ENCODE measurements around the gene PAIP2.
"Not testable (repeated sequence)": the region's sequence is repeated elsewhere in the genome, so short reads cannot be mapped to it uniquely, and the experiment has no call there.

Gene PAIP2

DNA sequence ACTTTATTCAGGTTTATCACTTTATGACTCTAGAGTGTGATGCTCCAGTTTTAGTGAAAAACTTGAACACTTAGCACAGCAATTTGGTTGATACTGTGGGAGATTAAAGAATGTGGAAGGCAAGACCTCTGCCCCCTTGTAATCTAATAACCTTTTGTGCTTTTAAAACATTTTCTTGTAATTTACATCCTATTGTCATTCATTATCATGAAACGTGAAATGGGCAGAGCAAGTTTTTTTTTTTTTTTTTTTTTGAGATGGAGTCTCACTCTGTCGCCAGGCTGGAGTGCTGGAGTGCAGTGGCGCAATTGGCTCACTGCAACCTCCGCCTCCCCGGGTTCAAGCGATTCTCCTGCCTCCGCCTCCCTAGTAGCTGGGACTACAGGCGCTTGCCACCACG lies 1.8 kb downstream of the PAIP2 start:
- Histone ChIP-seq H3K4me3 (ENCODE audit: low read length in 2 of 2) (peak overlapping the region in 1 of 2 donors; percentile 94), H3K27me3 (ENCODE audit: control insufficient read depth in 3 of 3, insufficient read depth in 3 of 3, low read depth in 1 of 3, low read length in 3 of 3) (no peaks in the 10 kb centered on the region), H3K9ac (ENCODE audit: low read depth, low read length, poor library complexity) (no peak overlapping the region), H4K91ac (ENCODE audit: low read depth, low read length, poor library complexity) (no peak overlapping the region), H3K79me1 (ENCODE audit: low read depth, low read length) (peaks cover 7% of the 10 kb centered on the region), H3K18ac (ENCODE audit: low read length) (no peak overlapping the region), H3K23ac (ENCODE audit: low read depth, low read length, poor library complexity) (no peak overlapping the region), H3K4me2 (ENCODE audit: insufficient read depth, low read length, poor library complexity, severe bottlenecking) (peak overlapping the region; percentile 43), H2AK5ac (ENCODE audit: low read depth, low read length) (no peak overlapping the region), H3K36me3 (replicated peaks in 1 of 2; ENCODE audit: control insufficient read depth in 2 of 2, insufficient read depth in 2 of 2, low read length in 2 of 2) (peaks cover 5 to 48% of the 10 kb centered on the region in 2 donors), H2AFZ (ENCODE audit: low read length) (no peak overlapping the region), H2BK15ac (ENCODE audit: low read length) (no peak overlapping the region), H2BK12ac (ENCODE audit: low read length) (no peak overlapping the region), H3K27ac (replicated peaks; ENCODE audit: low read length) (no peak overlapping the region), H2BK120ac (ENCODE audit: low read depth, low read length) (no peak overlapping the region), H3K4ac (ENCODE audit: low read length) (no peak overlapping the region), H3K9me3 (replicated peaks in 1 of 2; ENCODE audit: control insufficient read depth in 2 of 2, insufficient read depth in 1 of 2, low read depth in 1 of 2, low read length in 2 of 2) (peaks cover 0 to 19% of the 10 kb centered on the region in 2 donors), H2BK5ac (ENCODE audit: low read length) (no peak overlapping the region), H4K8ac (ENCODE audit: low read depth, low read length) (no peak overlapping the region), H3K4me1 (ENCODE audit: control insufficient read depth in 2 of 2, insufficient read depth in 1 of 2, low read depth in 1 of 2, low read length in 2 of 2) (peaks cover 1 to 8% of the 10 kb centered on the region in 2 donors), H3K14ac (ENCODE audit: low read length) (no peak overlapping the region)
- no CpG with 5 or more reads among the region's 9 CpGs for WGBS, 2 donors (ENCODE audit: extremely low coverage in 2 of 2, insufficient read length in 2 of 2, insufficient replicate concordance in 1 of 2)
- no peak for DNase-seq (ENCODE audit: low spot score)

DNA sequence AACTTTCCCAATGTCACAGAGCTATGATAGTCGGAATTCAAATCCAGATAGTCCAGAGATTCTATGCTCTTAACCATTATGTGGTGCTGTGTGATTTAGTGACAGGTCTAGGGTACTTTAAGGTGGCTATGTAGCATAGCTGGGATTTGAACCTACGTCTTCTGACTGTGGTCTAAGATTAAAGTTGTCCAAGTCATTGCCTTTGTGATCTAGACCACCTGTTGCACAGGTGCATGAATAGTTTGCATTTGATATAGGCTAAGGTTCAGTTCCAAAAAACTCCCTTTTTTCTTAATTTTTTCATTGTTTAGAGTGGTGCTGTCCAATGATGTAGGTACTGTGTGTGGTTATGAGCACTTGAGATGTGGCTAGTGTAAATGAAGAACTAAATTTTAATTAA lies 2.5 kb downstream of the PAIP2 start:
- no peak for DNase-seq (ENCODE audit: low spot score)
- Histone ChIP-seq H2BK12ac (ENCODE audit: low read length) (no peak overlapping the region), H3K27ac (replicated peaks; ENCODE audit: low read length) (no peak overlapping the region), H3K9ac (ENCODE audit: low read depth, low read length, poor library complexity) (no peak overlapping the region), H3K9me3 (replicated peaks in 1 of 2; ENCODE audit: control insufficient read depth in 2 of 2, insufficient read depth in 1 of 2, low read depth in 1 of 2, low read length in 2 of 2) (peaks cover 0 to 19% of the 10 kb centered on the region in 2 donors), H3K79me1 (ENCODE audit: low read depth, low read length) (peaks cover 7% of the 10 kb centered on the region), H2BK5ac (ENCODE audit: low read length) (no peak overlapping the region), H3K36me3 (replicated peaks in 1 of 2; ENCODE audit: control insufficient read depth in 2 of 2, insufficient read depth in 2 of 2, low read length in 2 of 2) (peaks cover 5 to 52% of the 10 kb centered on the region in 2 donors), H2BK15ac (ENCODE audit: low read length) (no peak overlapping the region), H3K27me3 (ENCODE audit: control insufficient read depth in 3 of 3, insufficient read depth in 3 of 3, low read depth in 1 of 3, low read length in 3 of 3) (no peaks in the 10 kb centered on the region), H2BK120ac (ENCODE audit: low read depth, low read length) (no peak overlapping the region), H3K14ac (ENCODE audit: low read length) (no peak overlapping the region), H4K8ac (ENCODE audit: low read depth, low read length) (no peak overlapping the region), H3K4me3 (ENCODE audit: low read length in 2 of 2) (no peak overlapping the region), H3K18ac (ENCODE audit: low read length) (no peak overlapping the region), H3K23ac (ENCODE audit: low read depth, low read length, poor library complexity) (no peak overlapping the region), H3K4ac (ENCODE audit: low read length) (no peak overlapping the region), H4K91ac (ENCODE audit: low read depth, low read length, poor library complexity) (no peak overlapping the region), H3K4me2 (ENCODE audit: insufficient read depth, low read length, poor library complexity, severe bottlenecking) (no peak overlapping the region), H2AFZ (ENCODE audit: low read length) (no peak overlapping the region), H2AK5ac (ENCODE audit: low read depth, low read length) (no peak overlapping the region), H3K4me1 (ENCODE audit: control insufficient read depth in 2 of 2, insufficient read depth in 1 of 2, low read depth in 1 of 2, low read length in 2 of 2) (peaks cover 1 to 8% of the 10 kb centered on the region in 2 donors)
- no CpG with 5 or more reads among the region's 2 CpGs for WGBS, 2 donors (ENCODE audit: extremely low coverage in 2 of 2, insufficient read length in 2 of 2, insufficient replicate concordance in 1 of 2)

GRCh38 chr5:139345442-139345841 lies 3.8 kb downstream of the PAIP2 start:
- H2BK120ac ChIP-seq (ENCODE audit: low read depth, low read length); H3K18ac ChIP-seq (ENCODE audit: low read length): not testable (repeated sequence)
- peaks cover 5 to 59% of the 10 kb centered on the region in 2 donors for H3K36me3 ChIP-seq (replicated peaks in 1 of 2; ENCODE audit: control insufficient read depth in 2 of 2, insufficient read depth in 2 of 2, low read length in 2 of 2)

GRCh38 chr5:139347863-139348262 lies 6.2 kb downstream of the PAIP2 start:
- WGBS, 2 donors (ENCODE audit: extremely low coverage in 2 of 2, insufficient read length in 2 of 2, insufficient replicate concordance in 1 of 2) = no CpG with 5 or more reads among the region's 9 CpGs

More at GRCh38 chr5:139345442-139345841, 3.8 kb downstream of the PAIP2 start:
- H3K4me1 ChIP-seq (ENCODE audit: control insufficient read depth in 2 of 2, insufficient read depth in 1 of 2, low read depth in 1 of 2, low read length in 2 of 2); H2AK5ac ChIP-seq (ENCODE audit: low read depth, low read length); H3K9ac ChIP-seq (ENCODE audit: low read depth, low read length, poor library complexity); H3K79me1 ChIP-seq (ENCODE audit: low read depth, low read length); H2BK12ac ChIP-seq (ENCODE audit: low read length); H4K8ac ChIP-seq (ENCODE audit: low read depth, low read length); H2AFZ ChIP-seq (ENCODE audit: low read length); H3K14ac ChIP-seq (ENCODE audit: low read length); H3K4ac ChIP-seq (ENCODE audit: low read length); H3K23ac ChIP-seq (ENCODE audit: low read depth, low read length, poor library complexity); H3K4me3 ChIP-seq (ENCODE audit: low read length in 2 of 2); DNase-seq (ENCODE audit: low spot score); H2BK5ac ChIP-seq (ENCODE audit: low read length); H2BK15ac ChIP-seq (ENCODE audit: low read length); H3K27me3 ChIP-seq (ENCODE audit: control insufficient read depth in 3 of 3, insufficient read depth in 3 of 3, low read depth in 1 of 3, low read length in 3 of 3); H4K91ac ChIP-seq (ENCODE audit: low read depth, low read length, poor library complexity); H3K27ac ChIP-seq (replicated peaks; ENCODE audit: low read length); H3K4me2 ChIP-seq (ENCODE audit: insufficient read depth, low read length, poor library complexity, severe bottlenecking): not testable (repeated sequence)
- H3K9me3 ChIP-seq (replicated peaks in 1 of 2; ENCODE audit: control insufficient read depth in 2 of 2, insufficient read depth in 1 of 2, low read depth in 1 of 2, low read length in 2 of 2) = peaks cover 0 to 19% of the 10 kb centered on the region in 2 donors
- WGBS, 2 donors (ENCODE audit: extremely low coverage in 2 of 2, insufficient read length in 2 of 2, insufficient replicate concordance in 1 of 2) = no CpG with 5 or more reads among the region's 8 CpGs

More at GRCh38 chr5:139347863-139348262, 6.2 kb downstream of the PAIP2 start:
- H2AK5ac ChIP-seq (ENCODE audit: low read depth, low read length); H3K4me2 ChIP-seq (ENCODE audit: insufficient read depth, low read length, poor library complexity, severe bottlenecking); H3K4me1 ChIP-seq (ENCODE audit: control insufficient read depth in 2 of 2, insufficient read depth in 1 of 2, low read depth in 1 of 2, low read length in 2 of 2); H2BK15ac ChIP-seq (ENCODE audit: low read length); H3K79me1 ChIP-seq (ENCODE audit: low read depth, low read length); H4K8ac ChIP-seq (ENCODE audit: low read depth, low read length); H3K4ac ChIP-seq (ENCODE audit: low read length); H2BK5ac ChIP-seq (ENCODE audit: low read length); H3K4me3 ChIP-seq (ENCODE audit: low read length in 2 of 2); H2AFZ ChIP-seq (ENCODE audit: low read length); H3K27ac ChIP-seq (replicated peaks; ENCODE audit: low read length); H3K27me3 ChIP-seq (ENCODE audit: control insufficient read depth in 3 of 3, insufficient read depth in 3 of 3, low read depth in 1 of 3, low read length in 3 of 3); H3K14ac ChIP-seq (ENCODE audit: low read length); H3K23ac ChIP-seq (ENCODE audit: low read depth, low read length, poor library complexity); DNase-seq (ENCODE audit: low spot score); H3K18ac ChIP-seq (ENCODE audit: low read length); H2BK120ac ChIP-seq (ENCODE audit: low read depth, low read length); H3K9ac ChIP-seq (ENCODE audit: low read depth, low read length, poor library complexity); H4K91ac ChIP-seq (ENCODE audit: low read depth, low read length, poor library complexity); H2BK12ac ChIP-seq (ENCODE audit: low read length): not testable (repeated sequence)
- peaks cover 0 to 19% of the 10 kb centered on the region in 2 donors for H3K9me3 ChIP-seq (replicated peaks in 1 of 2; ENCODE audit: control insufficient read depth in 2 of 2, insufficient read depth in 1 of 2, low read depth in 1 of 2, low read length in 2 of 2)
- H3K36me3 ChIP-seq (replicated peaks in 1 of 2; ENCODE audit: control insufficient read depth in 2 of 2, insufficient read depth in 2 of 2, low read length in 2 of 2) = peaks cover 8 to 82% of the 10 kb centered on the region in 2 donors
